Osteocyte (in vitro differentiated cells): ENCODE measurements around the gene SLIT1. TPM values are rescaled to one million over a fixed set of nuclear protein-coding genes. Genes with fewer than 3 reads are reported as not detected.

ENCODE experiments used
- DNase-seq: peaks from one replicate; pipeline ENCODE4 v3.0.0; 2021; ENCODE audit warnings: mixed read lengths; ENCODE audit not compliant: unreplicated experiment; ENCODE audit errors: extremely low spot score
- H3K27ac Mint-ChIP-seq: one replicate; pipeline ENCODE4 v1.8.0; 2021; ENCODE audit warnings: mild to moderate bottlenecking, mixed read lengths; ENCODE audit not compliant: unreplicated experiment
- H3K27me3 Mint-ChIP-seq: one replicate; pipeline ENCODE4 v1.8.0; 2021; ENCODE audit warnings: mixed read lengths; ENCODE audit not compliant: unreplicated experiment
- H3K36me3 Mint-ChIP-seq: one replicate; pipeline ENCODE4 v1.8.0; 2021; ENCODE audit warnings: mixed read lengths; ENCODE audit not compliant: unreplicated experiment
- H3K4me1 Mint-ChIP-seq: one replicate; pipeline ENCODE4 v1.8.0; 2021; ENCODE audit warnings: mixed read lengths; ENCODE audit not compliant: unreplicated experiment
- H3K4me3 Mint-ChIP-seq: one replicate; pipeline ENCODE4 v1.8.0; 2021; ENCODE audit warnings: mild to moderate bottlenecking, moderate library complexity, mixed read lengths; ENCODE audit not compliant: unreplicated experiment
- H3K9me3 Mint-ChIP-seq: one replicate; pipeline ENCODE4 v1.8.0; 2021; ENCODE audit warnings: mixed read lengths; ENCODE audit not compliant: unreplicated experiment
- CTCF ChIP-seq: fragments of 200-600 bp; sonication (generic); IDR thresholded peaks from 2 replicates; pipeline ENCODE4 v1.5.0; 2021; ENCODE audit warnings: antibody characterized with exemption, mild to moderate bottlenecking, moderate library complexity
- total RNA-seq: library from RNA; stranded (reverse); gene quantifications from 2 replicates; pipeline ENCODE4 v1.2.1, GENCODE V29; 2021

Gene SLIT1
- total RNA-seq, 1 donor from 2014 or later = not detected

GRCh38 chr10:97120370-97120769 is 65.4 kb downstream of the SLIT1 start:
- Mint-ChIP-seq H3K9me3 (no peaks in the 10 kb centered on the region), H3K4me1 (no peaks in the 10 kb centered on the region), H3K27ac (no peak overlapping the region), H3K27me3 (peaks cover 47% of the 10 kb centered on the region), H3K4me3 (no peak overlapping the region), H3K36me3 (no peaks in the 10 kb centered on the region)
- TF ChIP-seq CTCF = no peak
- no peak for DNase-seq

GRCh38 chr10:97119058-97119745 is 66.6 kb downstream of the SLIT1 start:
- TF ChIP-seq CTCF = no peak
- Mint-ChIP-seq H3K9me3 (no peaks in the 10 kb centered on the region), H3K4me1 (no peaks in the 10 kb centered on the region), H3K4me3 (no peak overlapping the region), H3K27ac (no peak overlapping the region), H3K27me3 (peaks cover 38% of the 10 kb centered on the region), H3K36me3 (no peaks in the 10 kb centered on the region)
- DNase-seq = no peak

- Mint-ChIP-seq H3K27ac (no peak overlapping the region), H3K36me3 (no peaks in the 10 kb centered on the region), H3K27me3 (peaks cover 28% of the 10 kb centered on the region), H3K9me3 (no peaks in the 10 kb centered on the region), H3K4me3 (no peak overlapping the region), H3K4me1 (no peaks in the 10 kb centered on the region)
- TF ChIP-seq CTCF = no peak
- DNase-seq = no peak
Observed at GRCh38 chr10:97117372-97117771, 68.4 kb downstream of the SLIT1 start.

- DNase-seq = no peak
- H3K4me3 Mint-ChIP-seq = no peak overlapping the region
- no peak overlapping the region for H3K27ac Mint-ChIP-seq
- TF ChIP-seq CTCF = no peak
- H3K36me3 Mint-ChIP-seq = no peaks in the 10 kb centered on the region
- no peaks in the 10 kb centered on the region for H3K9me3 Mint-ChIP-seq
- H3K27me3 Mint-ChIP-seq = peaks cover 26% of the 10 kb centered on the region
- H3K4me1 Mint-ChIP-seq = no peaks in the 10 kb centered on the region
Observed at GRCh38 chr10:97116462-97117162, 69.1 kb downstream of the SLIT1 start.

GRCh38 chr10:97115846-97116245 is 69.9 kb downstream of the SLIT1 start:
- DNase-seq = no peak
- TF ChIP-seq CTCF = no peak
- Mint-ChIP-seq H3K27me3 (peaks cover 20% of the 10 kb centered on the region), H3K36me3 (no peaks in the 10 kb centered on the region), H3K27ac (no peak overlapping the region), H3K4me1 (no peaks in the 10 kb centered on the region), H3K4me3 (no peak overlapping the region), H3K9me3 (no peaks in the 10 kb centered on the region)
